Fibroblast of skin of back (primary cell): ENCODE results near the gene ASXL1.
A peak's percentile ranks its signal among the peaks of the same experiment; 100 is the strongest.
"Not testable (repeated sequence)": the region's sequence is repeated elsewhere in the genome, so short reads cannot be mapped to it uniquely, and the experiment has no call there.

ENCODE experiments used
- DNase-seq: peaks from one replicate; pipeline ENCODE4 v3.0.0-alpha.2; 2013

The ASXL1 gene

DNA sequence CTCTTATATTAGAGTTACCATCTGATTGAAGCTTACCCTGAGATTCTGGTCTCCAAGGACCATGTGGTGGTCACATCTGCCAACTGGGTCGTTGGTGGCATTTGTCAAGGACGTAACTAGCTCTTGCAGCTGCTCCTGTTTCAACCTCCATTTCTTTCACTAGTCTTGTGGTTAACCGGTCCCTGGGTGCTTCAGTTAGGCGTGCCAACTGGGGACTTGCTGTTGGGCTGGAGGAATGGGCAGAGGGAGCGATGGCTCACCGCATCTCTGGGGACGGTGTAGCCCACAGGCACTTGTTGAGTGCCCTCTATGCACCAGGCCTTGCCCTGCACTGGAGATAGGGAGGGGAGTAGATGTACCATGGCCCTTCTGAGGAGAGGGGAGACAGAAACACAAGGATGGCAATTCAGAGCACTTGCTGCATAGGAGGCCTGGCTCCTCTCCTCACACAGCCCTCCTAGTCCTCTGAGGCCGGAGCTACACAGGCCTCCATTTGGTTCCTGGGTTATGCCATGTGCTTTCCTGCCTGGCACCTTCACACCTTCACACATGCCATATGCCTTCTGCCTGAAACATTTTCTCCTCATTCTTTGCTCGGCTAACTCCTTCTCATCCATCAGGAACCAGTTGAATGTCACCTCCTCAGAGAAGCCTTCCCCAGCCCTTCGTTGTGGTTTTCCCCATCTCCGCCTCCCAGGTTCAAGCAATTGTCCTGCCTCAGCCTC lies 20.0 kb upstream of the ASXL1 start:
- DNase-seq: no peak

GRCh38 chr20:32338665-32339064 lies 19.5 kb upstream of the ASXL1 start:
- DNase-seq: no peak

GRCh38 chr20:32339116-32339515 lies 19.0 kb upstream of the ASXL1 start:
- DNase-seq: no peak

DNA sequence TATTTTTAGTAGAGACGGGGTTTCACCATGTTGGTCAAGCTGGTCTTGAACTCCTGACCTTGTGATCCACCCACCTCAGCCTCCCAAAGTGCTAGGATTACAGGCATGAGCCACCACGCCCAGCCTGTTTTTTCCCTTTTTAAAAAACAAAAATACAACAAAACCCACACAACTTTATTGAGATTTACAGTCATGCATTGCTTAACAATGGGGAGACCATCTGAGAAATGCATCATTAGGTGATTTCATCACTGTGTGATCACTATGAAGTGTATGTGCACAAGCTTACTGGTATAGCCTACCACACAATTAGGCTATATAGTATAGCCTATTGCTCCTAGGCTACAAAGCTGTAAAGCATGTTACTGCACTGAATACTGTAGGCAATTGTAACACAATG lies 17.1 kb upstream of the ASXL1 start:
- DNase-seq: not testable (repeated sequence)

GRCh38 chr20:32343439-32343838 lies 14.7 kb upstream of the ASXL1 start:
- peak; percentile 59 for DNase-seq

- DNase-seq: no peak
These were observed 13.2 kb upstream of the ASXL1 start for GRCh38 chr20:32344835-32345506.

- DNase-seq: no peak
These were observed 9.9 kb upstream of the ASXL1 start for GRCh38 chr20:32348207-32348606.

- no peak for DNase-seq
These were observed 7.7 kb upstream of the ASXL1 start for GRCh38 chr20:32350421-32350820.

DNA sequence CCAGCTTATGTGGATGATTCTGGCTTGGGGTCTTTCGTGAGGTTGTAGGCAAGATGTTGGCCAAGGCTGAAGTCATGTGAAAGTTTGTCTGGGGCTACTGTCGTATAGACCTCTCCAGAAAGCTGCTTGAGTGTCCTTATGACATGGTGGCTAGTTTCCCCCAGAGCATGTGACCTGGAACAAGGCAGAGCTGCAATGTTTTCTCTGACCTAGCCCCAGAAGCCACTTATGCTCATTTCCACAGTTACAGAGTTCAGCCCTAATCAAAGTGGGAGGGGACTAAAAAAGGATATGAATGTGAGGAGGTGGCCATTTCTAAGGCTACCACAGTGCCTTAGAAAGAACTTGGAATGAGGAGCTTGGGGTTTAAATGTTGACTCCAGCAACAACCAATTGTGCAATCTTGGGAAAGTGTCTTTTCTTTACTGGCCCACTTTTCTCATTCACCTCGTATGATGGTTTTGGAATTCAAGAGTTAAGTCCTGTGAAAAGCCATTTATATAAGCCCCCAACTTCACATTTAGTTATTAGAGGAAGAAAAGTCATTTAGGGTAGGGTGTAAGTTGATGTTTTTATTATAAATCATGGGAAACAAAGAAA lies 5.9 kb upstream of the ASXL1 start:
- DNase-seq: no peak

DNA sequence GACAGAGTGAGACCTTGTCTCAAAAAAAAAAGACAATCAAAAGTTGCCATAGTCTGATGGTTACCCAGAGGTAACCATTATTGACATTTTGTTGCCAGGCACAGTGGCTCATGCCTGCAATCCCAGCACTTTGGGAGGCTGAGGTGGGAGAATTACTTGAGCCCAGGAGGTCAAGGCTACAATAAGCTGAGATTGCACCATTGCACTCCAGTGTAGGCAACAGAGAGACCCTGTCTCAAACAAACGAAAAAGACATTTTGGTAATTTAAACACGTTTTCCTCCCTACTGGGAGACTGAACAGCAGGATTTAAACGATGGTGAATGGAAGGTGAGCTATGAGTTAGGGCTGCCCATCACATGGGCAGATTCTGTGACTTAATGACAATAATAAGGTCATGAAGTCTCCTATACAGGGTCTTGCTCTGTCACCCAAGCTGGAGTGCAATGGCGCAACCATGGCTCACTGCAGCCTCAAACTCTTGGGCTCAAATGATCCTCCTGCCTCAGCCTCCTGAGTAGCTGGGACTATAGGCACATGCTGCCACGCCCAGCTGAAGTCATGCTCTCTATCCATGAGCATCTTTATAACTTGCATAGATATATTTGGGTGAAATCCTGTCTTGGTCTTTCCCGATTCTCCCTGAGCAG lies 4.2 kb upstream of the ASXL1 start:
- DNase-seq: no peak

- DNase-seq: peak; percentile 95
These were observed 3.3 kb upstream of the ASXL1 start for GRCh38 chr20:32354592-32355416.

GRCh38 chr20:32355417-32355841 lies 2.7 kb upstream of the ASXL1 start:
- no peak for DNase-seq

- DNase-seq: peak; percentile 93
These were observed 2.1 kb upstream of the ASXL1 start for GRCh38 chr20:32355907-32356621.

GRCh38 chr20:32356622-32357374 lies 1.3 kb upstream of the ASXL1 start:
- DNase-seq: no peak

DNA sequence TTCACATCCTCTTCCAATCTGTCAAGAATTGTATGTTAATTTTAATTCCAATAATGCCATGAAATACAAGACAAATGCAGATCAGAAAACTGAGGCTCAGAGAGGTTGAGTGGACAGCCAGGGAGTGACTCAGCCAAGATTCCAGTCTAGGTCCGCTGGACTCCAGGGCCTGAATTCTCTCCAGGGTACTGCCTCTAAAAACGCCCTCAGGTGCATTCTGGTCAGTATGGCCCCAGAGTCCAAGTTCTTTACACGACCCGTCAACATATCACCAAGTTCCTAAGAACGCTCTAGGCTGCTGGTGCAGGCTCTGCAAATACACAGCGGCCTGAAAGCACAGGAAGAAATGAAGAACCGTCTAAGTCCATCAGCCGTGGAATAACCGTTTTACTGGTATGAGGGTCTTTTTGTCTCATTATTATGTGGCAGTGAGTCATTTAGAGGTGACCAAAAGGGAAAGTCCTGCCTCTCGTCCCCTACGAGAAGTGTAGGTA lies 709 bp upstream of the ASXL1 start:
- no peak for DNase-seq

GRCh38 chr20:32358632-32358882 lies 426 bp downstream of the ASXL1 start:
- DNase-seq: no peak

DNA sequence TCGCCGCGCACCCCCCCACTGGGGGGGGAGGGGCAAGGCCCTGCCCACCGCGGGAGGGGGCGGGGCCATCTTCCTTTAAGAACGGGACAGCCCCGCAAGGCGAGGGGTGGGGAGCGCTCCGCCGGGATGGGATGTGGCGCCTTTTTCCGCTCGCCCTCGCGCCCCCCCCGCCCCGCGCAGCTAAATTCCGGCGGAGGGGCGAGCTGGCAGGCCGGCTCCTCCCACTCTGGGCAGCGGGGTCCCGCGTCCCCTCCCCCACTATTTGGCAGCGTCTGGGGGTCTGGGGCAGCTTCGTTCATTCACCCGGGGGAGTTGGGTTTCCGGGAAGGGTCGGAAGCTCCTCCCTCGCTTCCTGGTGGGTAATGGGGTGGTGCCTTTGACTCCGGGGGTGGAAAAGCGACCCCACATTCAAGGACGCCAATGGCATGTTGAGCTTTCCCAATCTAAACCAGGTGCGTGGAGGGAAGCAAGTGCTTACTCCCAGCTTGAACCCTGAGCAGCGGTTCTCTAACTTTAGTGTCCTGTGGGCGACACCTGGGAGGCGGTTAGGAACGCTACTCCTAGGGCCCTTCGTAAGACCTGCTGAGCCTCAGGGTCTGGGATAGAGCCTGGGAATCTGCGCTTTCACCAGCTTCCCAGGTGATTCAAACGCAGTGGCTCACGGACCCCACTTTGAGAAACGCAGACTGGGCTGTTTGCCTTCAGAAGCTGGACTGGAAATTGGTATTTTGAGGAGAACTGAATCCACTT lies 927 bp downstream of the ASXL1 start:
- peak; percentile 68 for DNase-seq

GRCh38 chr20:32359633-32360332 lies 1.7 kb downstream of the ASXL1 start:
- no peak for DNase-seq

- DNase-seq: no peak
These were observed 2.2 kb downstream of the ASXL1 start for GRCh38 chr20:32360333-32360634.

GRCh38 chr20:32362901-32363364 lies 4.8 kb downstream of the ASXL1 start:
- DNase-seq: no peak
